NCI-H526 treated with DMSO at 0.1 percent for 48 hours (cell line): ENCODE measurements around the gene DDX55.
A peak's percentile ranks its signal among the peaks of the same experiment; 100 is the strongest.

Source experiments
- DNase-seq: peaks from one replicate; lab custom pipeline; 2025; lab: John Stamatoyannopoulos, UW

Gene DDX55

GRCh38 chr12:123614531-123614930, 12.6 kb downstream of the DDX55 start:
- DNase-seq, result no peak

DNA sequence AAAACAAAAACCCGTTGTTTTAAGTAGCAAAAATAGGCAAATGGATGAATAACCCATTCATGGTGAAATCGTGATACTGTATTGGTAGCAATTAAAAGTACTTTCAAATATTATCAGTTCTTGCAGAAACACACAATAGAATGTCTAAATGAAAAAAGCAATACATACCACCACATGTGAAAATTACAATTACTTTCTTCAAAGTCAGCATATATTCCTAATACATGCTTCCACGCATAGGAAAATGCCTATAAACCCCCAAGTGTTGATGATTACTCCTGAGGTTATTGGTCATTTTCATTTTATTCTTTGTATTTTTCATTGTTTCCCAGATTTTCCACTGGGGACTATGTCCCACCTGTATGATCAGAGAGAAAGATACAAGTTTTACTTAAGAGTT, 15.2 kb downstream of the DDX55 start:
- no peak for DNase-seq

DNA sequence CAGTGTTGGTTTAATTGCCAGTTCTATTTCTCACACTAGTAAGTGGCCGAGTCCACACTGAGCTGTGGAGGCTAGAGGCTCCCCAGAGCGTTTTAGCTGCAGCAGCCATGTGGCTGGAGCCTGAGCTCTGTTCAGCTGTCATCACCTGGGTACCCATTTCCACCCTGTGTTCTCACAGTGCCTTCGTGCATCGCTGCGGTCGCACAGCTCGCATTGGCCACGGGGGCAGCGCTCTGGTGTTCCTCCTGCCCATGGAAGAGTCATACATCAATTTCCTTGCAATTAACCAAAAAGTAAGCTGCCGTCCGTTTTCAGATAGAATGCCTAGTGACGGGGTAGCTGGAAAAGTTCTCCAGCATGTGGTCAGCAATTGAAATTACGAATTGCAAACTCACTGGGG, 15.7 kb downstream of the DDX55 start:
- no peak for DNase-seq

- no peak for DNase-seq
Measured at GRCh38 chr12:123621101-123621500, 19.2 kb downstream of the DDX55 start.

- no peak for DNase-seq
Measured at GRCh38 chr12:123621619-123622530, 20.0 kb downstream of the DDX55 start.

DNA sequence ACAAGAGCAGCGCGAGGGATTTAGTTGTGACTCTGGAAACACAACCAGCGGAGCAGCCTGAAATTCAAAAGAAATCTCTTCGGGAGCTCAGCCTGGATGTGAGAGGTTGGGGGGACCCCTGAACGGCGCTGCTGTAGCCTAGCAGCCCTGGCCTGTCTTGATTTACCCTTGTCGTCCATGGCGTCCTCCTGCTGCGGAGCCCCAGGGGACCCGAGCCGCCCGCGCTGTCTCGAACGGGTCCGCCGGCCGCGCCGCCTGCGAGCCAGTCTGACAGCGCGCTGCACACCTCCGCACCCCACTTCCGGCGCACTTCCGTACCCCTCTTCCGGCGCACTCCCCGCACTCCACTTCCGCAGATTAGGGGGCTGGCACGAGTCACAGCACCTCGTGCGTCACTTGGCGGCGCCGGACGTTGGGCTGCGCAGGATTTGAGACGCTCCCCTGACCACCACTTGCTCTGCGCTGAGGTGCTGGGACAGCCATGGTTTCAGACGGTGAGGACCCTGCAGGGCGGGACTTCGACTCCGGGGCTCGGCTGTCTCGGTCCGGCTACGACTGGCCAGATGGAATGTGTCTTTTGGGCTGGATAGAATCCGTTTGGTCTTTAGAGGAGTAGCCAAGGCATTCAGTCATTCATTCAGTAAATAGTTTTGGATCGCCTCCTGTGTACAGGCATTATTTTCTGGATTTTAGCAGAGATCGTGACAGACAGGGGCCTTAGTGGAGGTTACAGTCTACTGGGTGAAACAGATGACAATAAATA, 31.7 kb downstream of the DDX55 start, which contains the start of the genes EIF2B1 and GTF2H3:
TSS of gene EIF2B1 (minus strand) at position 308 of the 763 bp plus-strand sequence. CDS start at position 179, 129 bp downstream.
TSS of gene GTF2H3 (plus strand) at position 451 of the 763 bp plus-strand sequence. CDS start at position 482, 31 bp downstream.
- peak; percentile 93 for DNase-seq

GRCh38 chr12:123634142-123634561, 32.3 kb downstream of the DDX55 start:
- no peak for DNase-seq

- no peak for DNase-seq
Measured at GRCh38 chr12:123643911-123644310, 42.0 kb downstream of the DDX55 start.

- no peak for DNase-seq
Measured at GRCh38 chr12:123645380-123645779, 43.5 kb downstream of the DDX55 start.

GRCh38 chr12:123645878-123646277, 44.0 kb downstream of the DDX55 start:
- DNase-seq, result no peak

- no peak for DNase-seq
Measured at GRCh38 chr12:123648401-123648800, 46.5 kb downstream of the DDX55 start.

DNA sequence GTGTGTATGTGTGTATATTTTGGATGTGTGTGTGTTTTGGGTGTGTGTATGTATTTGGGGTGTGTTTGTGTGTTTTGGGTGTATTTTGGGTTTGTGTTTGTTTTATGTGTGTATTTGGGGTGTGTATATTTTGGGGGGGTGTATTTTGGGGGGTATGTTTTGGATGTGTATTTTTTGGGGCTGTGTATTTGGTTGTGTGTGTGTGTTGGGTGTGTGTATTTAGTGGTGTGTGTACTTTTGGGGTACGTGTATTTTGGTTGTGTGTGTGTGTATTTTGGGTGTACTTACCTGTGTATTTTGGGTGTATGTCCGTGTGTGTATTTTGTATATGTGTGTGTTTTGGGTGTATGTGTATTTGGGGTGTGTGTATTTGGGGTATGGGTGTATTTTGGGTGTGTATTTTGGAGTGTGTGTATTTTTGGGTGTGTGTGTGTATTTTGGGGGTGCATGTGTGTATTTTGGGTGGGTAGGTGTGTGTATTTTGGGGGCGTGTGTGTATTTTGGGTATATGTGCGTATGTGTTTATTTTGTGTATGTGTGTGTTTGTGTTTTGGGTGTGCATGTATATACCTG, 52.3 kb downstream of the DDX55 start:
- no peak for DNase-seq

- DNase-seq, result peak; percentile 53
Measured at GRCh38 chr12:123655420-123655819, 53.5 kb downstream of the DDX55 start.

DNA sequence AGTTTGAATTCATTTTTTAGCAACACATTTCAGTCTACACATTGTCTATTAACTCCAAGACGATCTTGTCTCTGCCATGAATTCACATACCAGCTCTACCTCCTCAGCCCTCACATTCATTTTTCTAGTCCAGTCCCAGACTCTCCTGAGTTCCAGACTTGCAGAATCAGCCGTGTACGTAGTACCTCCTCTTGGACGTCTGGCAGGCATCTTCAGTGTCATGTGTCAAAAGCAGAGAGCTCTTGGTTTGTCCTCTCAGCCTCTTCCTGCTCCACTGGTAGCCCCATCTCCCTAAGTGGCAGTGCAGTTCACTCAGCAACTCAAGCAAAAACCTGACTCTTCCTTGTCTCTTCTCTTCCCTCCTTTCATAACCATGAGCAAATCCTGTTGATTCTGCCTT, 54.5 kb downstream of the DDX55 start:
- no peak for DNase-seq

- no peak for DNase-seq
Measured at GRCh38 chr12:123657211-123657610, 55.3 kb downstream of the DDX55 start.

DNA sequence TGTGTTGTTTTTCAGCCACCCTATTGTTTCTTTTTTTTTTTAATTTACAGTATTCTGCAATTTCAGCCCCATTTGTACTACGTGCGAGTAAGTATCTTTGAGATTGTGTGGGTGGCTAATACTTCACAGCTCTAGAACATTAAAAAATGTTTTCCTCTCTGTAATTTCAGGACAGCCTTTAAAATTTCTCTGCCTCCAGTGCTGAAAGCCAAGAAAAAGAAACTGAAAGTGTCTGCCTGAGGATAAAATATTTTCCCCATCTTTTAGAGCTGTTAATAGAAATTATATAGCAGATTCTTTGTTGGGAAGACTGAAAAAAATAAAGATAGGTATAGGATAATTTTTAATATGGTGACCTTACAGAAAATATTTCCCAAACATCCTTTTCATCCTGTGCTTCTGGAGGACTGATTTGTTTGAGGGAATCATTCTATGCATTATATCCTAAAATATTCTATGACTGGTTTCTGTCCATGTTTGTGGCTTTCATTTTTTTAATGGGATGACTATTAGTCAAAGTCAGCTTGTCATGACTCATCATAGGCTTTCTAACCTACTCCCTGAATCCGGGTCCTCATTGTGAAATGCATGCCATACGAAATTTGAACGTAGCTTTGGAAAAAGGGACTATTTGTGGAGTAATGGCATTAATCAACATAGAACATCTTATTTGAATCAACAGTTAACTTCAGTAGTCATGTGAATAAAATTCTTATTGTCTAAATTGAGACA, 58.3 kb downstream of the DDX55 start:
- DNase-seq, result no peak

DNA sequence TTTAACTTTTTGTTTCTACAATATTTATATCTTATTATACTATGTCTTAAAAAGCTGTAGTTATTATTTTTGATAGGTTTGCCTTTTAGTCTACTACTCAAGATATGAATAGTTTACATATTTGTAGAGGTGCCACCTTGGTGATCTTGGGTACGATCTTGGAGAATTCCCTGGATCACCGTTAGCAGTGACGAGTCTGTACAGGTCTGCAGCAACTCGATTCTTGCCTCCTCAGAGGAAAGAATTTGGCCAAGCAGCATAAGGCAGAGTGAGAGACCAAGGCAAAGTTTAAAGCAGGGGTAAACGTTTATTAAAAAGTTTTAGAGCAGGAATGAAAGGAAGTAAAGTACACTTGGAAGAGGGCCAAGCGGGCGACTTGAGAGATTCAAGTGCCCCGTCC, 65.9 kb downstream of the DDX55 start:
- DNase-seq, result no peak
